HG03159 (cell line): ENCODE measurements around the gene TOR4A.
"Not testable (repeated sequence)": the region's sequence is repeated elsewhere in the genome, so short reads cannot be mapped to it uniquely, and the experiment has no call there.

Source experiments
- ATAC-seq: cut with Tn5 transposase; IDR thresholded peaks from one replicate; pipeline ENCODE4 v1.9.1; 2021; ENCODE audit warnings: mild to moderate bottlenecking, moderate library complexity; ENCODE audit not compliant: unreplicated experiment

TOR4A gene

DNA sequence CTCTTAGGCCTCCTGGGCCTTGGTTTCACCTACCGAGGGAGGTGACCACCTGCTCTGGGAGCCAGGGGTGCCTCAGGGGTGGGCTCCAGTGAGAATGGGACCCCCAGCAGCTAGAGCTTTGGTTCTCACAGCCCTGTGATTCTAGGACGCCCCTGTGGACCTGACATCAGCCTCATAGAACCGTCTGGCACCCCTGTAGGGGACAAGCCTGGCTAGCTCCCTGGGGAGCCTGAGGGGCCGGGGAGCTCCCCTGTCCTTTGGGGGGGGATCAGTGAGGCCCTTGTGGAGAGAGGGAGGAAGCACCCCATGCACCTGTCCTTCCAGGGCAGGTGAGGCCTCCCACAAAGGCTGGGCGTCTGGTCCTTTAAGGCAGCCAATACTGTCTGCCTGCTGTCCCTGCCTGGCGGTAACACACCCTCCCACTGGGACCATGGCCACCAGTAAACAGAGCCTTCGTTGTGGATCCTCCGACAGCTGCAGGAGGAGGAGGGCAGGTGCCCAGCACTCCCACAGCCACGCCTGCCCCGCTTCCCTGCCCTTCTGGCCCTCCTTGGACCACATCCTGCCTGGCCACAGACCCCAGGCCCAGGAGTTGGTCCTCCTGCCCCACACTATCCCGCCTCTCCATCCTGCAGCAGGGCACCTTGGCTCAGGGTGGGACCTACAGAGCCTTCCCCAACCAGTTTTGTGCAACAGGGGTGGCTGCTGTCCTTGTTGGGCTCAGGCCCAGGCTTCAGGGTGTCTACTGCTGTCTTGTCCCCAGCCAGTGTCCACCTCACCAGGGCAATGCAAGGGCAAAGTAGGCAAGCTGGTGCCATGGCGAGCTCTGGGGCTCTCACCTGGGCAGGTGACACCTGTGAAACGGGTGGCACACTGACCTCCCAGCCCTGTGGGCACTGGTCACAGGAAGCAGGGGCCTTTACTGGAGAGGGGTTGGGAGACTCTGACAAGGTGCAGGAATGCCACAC is 39.5 kb upstream of the TOR4A start:
- no peak for ATAC-seq

DNA sequence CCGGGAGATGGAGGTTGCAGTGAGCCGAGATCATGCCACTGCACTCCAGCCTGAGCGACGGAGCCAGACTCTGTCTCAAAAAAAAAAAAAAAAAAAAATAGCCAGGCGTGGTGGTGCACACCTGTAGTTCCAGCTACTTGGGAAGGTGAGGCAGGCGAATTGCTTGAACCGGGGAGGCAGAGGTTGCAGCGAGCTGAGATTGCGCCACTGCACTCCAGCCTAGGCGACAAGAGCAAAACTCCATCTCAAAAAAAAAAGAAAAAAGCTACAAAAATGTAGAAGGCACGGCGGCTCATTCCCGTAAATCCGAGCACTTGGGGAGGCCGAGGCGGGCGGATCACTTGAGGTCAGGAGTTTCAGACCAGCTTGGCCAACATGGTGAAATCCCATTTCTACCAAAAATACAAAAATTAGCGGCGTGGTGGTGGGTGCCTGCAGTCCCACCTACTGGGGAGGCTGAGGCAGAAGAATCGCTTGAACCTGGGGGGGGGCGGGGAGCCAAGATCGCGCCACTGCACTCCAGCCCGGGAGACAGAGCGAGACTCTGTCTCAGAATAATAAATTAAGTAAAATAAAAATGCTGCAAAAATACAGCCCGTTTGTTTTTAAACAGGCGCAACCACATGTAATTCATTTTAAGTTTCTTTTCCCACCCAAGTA is 37.9 kb upstream of the TOR4A start:
- not testable (repeated sequence) for ATAC-seq

DNA sequence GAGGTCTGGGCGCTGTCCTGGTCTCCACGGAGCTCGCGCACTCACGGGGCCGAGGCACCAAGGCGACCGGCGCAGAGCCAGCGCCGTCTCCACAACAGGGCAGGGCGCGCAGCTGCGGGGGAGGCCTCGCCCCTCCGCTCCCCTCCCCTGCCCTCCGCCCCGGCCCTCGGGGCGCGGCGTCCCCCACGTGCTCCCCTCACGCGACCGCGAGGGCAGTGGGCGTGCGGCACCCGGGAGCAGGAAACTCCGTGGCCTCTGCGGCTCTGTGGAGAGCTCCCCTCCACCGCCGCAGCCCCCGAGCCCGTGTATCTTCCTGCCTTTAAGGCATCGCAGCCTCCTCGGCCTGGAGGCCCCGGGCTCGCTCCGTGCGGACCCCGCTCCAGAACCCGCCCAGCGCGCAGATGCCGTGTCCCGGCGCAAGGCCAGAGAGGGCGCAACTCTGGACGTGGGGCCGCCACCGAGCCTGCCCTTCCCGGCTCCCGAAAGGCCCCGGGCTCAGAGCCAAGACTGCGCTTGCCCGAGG is 37.1 kb upstream of the TOR4A start:
- peak; percentile 24 for ATAC-seq

GRCh38 chr9:137240841-137241489 is 36.6 kb upstream of the TOR4A start, which contains the start of gene TUBB4B:
TUBB4B (plus strand) TSS chr9:137241287; CDS start chr9:137241361, 74 bp downstream.
- peak; percentile 68 for ATAC-seq

DNA sequence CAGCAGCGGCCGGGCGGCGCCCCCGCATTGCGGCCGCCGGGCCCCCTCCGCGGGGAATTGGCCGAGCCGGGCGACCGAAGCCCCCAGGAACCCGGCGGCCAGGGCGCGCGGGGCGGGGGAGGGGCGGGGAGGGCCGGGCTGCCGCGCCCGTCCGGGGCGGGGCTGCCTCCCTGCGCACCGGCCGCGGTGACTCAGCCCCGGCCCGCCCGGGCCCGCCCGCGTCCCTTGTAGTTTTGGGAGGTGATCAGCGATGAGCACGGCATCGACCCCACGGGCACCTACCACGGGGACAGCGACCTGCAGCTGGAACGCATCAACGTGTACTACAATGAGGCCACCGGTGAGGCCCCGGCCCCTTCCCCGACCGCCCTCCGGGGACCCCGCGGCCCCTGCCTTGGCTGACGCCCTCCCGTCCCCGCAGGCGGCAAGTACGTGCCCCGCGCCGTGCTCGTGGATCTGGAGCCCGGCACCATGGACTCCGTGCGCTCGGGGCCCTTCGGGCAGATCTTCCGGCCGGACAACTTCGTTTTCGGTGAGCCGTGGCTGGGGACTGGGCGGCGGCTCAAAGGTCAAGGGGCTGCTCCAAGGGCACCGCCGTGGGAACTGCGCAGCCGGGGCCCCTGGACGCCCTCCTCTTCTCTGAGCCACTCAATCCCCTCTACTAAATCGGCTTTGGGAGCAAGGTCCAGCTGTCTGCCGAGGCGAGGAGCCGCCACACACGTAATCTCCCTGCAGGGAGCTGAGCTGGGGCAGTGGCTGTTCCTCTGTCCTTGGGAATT is 35.8 kb upstream of the TOR4A start:
- peak; percentile 2 for ATAC-seq

DNA sequence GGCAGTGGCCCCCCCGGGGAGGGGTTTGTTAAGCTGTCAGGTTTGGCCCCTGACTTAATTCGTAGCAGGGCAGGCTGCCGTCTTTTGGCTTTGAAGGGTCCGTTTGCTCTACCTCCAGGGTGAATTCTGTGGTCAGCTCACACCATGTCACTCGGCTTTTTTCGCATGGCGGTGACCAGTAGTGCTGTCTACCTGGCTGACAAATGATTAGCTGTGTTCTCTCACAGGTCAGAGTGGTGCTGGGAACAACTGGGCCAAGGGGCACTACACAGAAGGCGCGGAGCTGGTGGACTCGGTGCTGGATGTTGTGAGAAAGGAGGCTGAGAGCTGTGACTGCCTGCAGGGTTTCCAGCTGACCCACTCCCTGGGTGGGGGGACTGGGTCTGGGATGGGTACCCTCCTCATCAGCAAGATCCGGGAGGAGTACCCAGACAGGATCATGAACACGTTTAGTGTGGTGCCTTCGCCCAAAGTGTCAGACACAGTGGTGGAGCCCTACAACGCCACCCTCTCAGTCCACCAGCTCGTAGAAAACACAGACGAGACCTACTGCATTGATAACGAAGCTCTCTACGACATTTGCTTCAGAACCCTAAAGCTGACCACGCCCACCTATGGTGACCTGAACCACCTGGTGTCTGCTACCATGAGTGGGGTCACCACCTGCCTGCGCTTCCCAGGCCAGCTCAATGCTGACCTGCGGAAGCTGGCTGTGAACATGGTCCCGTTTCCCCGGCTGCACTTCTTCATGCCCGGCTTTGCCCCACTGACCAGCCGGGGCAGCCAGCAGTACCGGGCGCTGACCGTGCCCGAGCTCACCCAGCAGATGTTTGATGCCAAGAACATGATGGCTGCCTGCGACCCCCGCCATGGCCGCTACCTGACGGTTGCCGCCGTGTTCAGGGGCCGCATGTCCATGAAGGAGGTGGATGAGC is 35.0 kb upstream of the TOR4A start:
- no peak for ATAC-seq

DNA sequence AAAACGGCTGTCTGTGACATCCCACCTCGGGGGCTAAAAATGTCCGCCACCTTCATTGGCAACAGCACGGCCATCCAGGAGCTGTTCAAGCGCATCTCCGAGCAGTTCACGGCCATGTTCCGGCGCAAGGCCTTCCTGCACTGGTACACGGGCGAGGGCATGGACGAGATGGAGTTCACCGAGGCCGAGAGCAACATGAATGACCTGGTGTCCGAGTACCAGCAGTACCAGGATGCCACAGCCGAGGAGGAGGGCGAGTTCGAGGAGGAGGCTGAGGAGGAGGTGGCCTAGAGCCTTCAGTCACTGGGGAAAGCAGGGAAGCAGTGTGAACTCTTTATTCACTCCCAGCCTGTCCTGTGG is 34.3 kb upstream of the TOR4A start:
- ATAC-seq = not testable (repeated sequence)

DNA sequence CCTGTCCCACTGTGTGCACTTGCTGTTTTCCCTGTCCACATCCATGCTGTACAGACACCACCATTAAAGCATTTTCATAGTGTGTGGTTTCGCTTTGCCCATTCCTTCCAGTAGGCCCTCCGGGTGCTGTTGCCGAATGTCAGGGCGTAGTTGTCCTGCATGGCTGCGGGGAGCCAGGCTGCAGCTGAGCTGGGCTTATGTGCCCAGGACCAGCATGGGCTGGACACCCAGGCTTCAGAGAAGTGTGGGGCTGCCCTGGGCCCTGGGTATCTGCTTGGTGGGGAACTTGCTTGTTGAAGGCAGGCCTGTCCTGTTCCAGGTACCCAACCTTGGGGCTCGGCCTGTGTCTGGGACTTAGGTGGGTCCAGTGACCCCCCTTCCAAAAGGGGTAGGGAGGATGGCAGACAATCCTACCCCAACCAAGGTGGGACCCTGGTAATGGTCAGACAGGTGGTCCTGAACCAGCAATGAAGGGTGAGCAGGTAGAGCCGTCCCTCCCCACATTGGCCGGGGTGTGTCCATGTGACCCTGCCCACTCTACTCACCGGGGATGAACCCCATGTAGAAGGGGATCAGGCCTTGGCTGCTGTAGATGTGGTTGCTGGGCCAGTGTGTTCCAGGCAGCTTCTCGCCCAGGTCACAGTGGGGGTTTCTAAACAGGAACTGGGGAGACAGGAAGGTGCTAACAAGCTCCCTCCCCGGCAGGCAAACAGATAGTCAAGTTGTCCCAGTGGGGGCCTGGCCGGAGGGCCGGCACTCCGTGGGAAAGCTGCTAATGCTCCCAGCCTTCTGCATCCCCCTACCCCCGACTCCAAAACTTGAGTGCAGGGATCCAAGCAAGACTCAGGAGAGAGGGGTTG is 33.7 kb upstream of the TOR4A start:
- ATAC-seq = no peak

GRCh38 chr9:137244486-137245449 is 32.8 kb upstream of the TOR4A start:
- no peak for ATAC-seq

- ATAC-seq = no peak
Observed at GRCh38 chr9:137245450-137246421, 31.8 kb upstream of the TOR4A start.

DNA sequence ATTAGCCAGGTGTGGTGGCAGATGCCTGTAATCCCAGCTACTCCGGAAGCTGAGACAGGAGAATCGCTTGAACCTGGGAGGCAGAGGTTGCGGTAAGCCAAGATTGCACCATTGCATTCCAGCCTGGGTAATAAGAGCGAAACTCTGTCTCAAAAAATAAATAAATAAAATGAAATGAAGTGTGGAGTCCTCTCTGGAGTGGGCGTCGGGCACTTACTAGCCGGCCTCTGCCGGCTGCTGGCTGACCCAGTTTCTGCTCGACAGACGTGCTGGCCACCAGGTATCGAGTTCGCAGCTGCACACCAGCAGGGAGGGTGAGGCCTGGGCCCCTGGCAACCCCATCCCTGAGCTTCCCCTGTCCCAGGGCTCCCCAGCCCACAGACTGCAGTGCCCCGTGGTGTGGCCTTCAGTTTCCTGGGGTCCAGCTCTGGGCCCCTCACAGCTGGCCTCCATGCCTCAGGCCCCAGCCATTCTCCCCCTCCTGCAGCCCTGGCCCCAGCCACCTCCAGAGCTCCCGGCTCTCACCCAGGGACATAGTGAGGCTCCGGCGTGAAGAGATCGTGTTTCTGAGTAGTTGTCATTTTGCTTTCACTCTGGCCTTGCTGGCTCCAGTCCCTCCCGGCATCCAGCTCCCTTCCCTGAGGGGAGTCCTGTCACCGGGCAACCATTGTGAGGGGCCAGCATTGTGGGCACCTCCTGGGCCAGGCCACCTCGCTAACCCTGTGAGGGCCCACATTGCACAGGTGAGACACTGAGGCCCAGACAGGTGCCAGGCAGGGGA is 30.2 kb upstream of the TOR4A start:
- ATAC-seq = no peak

- no peak for ATAC-seq
Observed at GRCh38 chr9:137247916-137248175, 29.7 kb upstream of the TOR4A start.

DNA sequence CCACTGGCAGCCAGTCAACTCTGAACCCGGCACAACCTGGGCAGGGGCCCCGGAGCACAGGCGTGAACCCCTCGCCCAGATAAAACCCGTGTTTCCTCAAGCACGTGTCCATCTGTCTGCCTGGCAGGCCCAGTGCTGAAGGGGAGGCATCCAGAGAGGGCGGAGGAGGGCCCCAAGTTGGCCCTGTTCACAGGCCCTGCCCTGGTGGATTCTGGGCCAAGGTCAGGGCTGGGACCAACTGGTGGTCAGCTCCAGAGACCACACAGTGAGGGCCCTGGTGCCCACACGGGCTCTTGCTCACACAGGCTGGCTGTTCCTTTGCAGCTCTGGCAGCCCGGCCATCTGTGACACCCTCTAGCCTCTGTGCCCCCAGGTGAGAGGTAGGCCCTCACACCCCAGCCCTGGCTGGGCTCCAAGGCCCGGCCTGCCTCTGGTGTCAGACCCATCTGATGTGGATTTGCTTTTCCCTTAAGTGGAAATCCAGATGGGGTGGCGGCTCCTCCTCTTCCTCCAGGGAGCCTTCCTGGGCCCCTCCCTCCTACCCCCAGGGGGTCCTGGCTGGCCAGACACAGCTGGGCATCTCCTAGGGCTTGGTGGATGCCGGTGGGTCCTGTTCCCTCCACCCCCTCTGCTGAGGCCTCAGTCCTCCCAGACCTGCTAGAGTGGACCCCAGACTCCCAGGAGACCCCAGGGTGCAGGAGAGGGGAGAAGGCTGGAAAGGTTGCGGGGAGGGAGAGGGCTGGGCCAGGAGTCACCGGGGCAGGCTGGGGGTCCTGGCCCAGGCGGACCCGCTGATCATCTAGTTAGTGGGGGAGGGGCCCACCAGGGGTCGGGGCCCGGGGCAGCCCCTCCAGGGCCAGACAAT is 27.0 kb upstream of the TOR4A start:
- ATAC-seq = no peak

GRCh38 chr9:137251194-137251461 is 26.4 kb upstream of the TOR4A start, which contains the start of gene STPG3:
STPG3 (plus strand) TSS chr9:137251286; CDS start chr9:137251287, 1 bp downstream.
- ATAC-seq = no peak
